Nephron progenitor cell (in vitro differentiated cells): ENCODE data around the gene TAOK1.
A peak's percentile ranks its signal among the peaks of the same experiment; 100 is the strongest.

ENCODE experiments used
- DNase-seq: peaks from one replicate; pipeline ENCODE4 v3.0.0; 2021
- H3K27ac Mint-ChIP-seq: 2 replicates; pipeline ENCODE4 v1.8.0; 2021; ENCODE audit warnings: mild to moderate bottlenecking, moderate library complexity, mixed read lengths
- H3K27me3 Mint-ChIP-seq: 2 replicates; pipeline ENCODE4 v1.8.0; 2021; ENCODE audit warnings: mild to moderate bottlenecking, low read depth, mixed read lengths; ENCODE audit not compliant: poor library complexity
- H3K36me3 Mint-ChIP-seq: 2 replicates; pipeline ENCODE4 v1.8.0; 2021; ENCODE audit warnings: low read depth, mixed read lengths
- H3K4me1 Mint-ChIP-seq: 2 replicates; pipeline ENCODE4 v1.8.0; 2021; ENCODE audit warnings: mixed read lengths
- H3K4me3 Mint-ChIP-seq: 2 replicates; pipeline ENCODE4 v1.8.0; 2021; ENCODE audit warnings: mild to moderate bottlenecking, moderate library complexity, mixed read lengths
- H3K9me3 Mint-ChIP-seq: 2 replicates; pipeline ENCODE4 v1.8.0; 2021; ENCODE audit warnings: mild to moderate bottlenecking, moderate library complexity, mixed read lengths
- TF ChIP-seq, protein P1 (sequence below): fragments of 200-600 bp; sonication (generic); IDR thresholded peaks from 2 replicates; pipeline ENCODE4 v1.5.0; 2021; ENCODE audit warnings: antibody characterized with exemption

Gene TAOK1

DNA sequence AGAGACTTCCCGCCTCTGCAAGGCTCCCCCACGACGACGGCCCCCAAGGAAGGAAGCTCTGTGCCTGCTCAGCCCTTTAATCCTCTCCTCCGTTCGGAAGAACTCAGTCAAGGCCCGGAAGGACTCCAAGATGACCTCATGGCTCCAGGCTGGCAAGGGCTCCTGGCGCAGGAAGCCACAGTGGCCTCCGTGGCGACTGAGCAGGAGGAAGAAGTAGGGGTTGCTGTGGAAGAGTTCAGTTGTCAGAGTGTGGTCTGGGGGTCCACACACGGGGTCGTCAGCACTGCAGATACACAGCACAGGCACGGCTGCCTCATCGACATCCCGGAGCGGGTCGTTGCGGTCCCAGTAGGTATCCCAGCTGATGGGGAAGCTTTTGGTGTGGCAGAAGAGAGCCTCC lies 172.5 kb downstream of the TAOK1 start:
- Mint-ChIP-seq H3K9me3 (no peaks in the 10 kb centered on the region), H3K27me3 (peaks cover 78% of the 10 kb centered on the region), H3K4me3 (no peak overlapping the region), H3K4me1 (peaks cover 29% of the 10 kb centered on the region), H3K36me3 (no peaks in the 10 kb centered on the region), H3K27ac (no peak overlapping the region)
- TF ChIP-seq, protein P1, sequence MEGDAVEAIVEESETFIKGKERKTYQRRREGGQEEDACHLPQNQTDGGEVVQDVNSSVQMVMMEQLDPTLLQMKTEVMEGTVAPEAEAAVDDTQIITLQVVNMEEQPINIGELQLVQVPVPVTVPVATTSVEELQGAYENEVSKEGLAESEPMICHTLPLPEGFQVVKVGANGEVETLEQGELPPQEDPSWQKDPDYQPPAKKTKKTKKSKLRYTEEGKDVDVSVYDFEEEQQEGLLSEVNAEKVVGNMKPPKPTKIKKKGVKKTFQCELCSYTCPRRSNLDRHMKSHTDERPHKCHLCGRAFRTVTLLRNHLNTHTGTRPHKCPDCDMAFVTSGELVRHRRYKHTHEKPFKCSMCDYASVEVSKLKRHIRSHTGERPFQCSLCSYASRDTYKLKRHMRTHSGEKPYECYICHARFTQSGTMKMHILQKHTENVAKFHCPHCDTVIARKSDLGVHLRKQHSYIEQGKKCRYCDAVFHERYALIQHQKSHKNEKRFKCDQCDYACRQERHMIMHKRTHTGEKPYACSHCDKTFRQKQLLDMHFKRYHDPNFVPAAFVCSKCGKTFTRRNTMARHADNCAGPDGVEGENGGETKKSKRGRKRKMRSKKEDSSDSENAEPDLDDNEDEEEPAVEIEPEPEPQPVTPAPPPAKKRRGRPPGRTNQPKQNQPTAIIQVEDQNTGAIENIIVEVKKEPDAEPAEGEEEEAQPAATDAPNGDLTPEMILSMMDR = no peak
- DNase-seq = no peak

DNA sequence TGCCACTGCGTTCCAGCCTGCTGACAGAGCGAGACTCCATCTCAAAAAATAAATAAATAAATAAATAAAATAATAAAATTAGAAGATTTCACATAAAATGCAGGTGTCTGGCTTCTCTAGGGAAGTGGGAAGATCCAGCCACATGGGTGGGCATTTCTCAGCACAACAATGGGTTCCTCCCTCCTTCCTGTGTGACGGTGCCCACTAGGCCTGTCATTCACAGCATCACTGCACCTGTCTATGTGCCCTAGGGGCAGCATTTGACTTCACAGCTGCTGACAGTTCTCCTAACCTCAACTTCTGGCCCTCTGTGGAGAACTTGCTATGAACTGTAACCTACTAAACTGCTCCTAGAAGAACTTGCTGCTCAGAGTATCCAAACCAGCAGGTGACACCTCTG lies 173.7 kb downstream of the TAOK1 start:
- TF ChIP-seq, protein P1 = no peak
- H3K4me1 Mint-ChIP-seq = peaks cover 33% of the 10 kb centered on the region
- no peak overlapping the region for H3K27ac Mint-ChIP-seq
- H3K27me3 Mint-ChIP-seq = peaks cover 80% of the 10 kb centered on the region
- H3K4me3 Mint-ChIP-seq = no peak overlapping the region
- no peak for DNase-seq
- H3K36me3 Mint-ChIP-seq = no peaks in the 10 kb centered on the region
- H3K9me3 Mint-ChIP-seq = no peaks in the 10 kb centered on the region

DNA sequence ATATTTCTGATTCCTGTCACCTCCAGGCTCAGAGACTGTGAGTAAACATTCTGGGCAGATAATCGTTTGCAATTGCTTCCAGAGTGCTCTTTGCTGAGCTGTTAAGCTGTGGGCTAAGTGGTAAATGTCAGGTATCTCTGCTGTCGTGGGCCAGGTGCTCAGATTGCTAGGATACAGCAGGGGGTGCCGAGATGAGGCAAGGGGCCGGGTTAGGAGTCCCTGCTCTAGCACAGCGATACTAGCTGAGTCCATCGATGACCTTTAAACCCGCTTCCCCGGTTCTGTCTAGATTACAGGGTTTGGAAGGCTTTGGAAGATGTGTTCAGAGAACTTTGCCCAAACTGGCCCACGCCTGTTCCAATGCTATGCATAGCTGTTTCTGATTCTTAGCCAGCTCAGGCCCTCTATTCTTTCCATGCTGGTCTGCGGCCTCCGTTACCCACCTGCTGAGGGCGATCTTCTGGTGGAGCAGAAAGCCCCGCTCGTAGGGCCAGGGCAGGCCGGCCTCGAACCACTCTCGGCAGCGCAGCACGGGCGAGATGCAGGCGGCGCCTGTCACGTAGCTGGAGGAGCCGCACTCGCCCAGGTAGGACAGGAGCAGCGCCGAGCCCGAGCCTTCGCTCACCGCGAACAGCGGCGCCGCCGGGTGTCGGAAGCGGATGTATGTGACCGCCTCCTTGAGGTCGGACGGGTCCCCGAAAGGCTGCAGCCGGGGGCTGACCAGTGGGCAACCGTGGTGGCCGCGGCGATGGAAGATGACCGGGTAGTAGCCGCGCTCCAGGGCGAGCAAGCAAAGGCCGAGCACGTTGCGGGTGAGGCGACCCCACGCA lies 175.7 kb downstream of the TAOK1 start:
- Mint-ChIP-seq H3K36me3 (peaks cover 4% of the 10 kb centered on the region), H3K4me1 (peaks cover 34% of the 10 kb centered on the region), H3K4me3 (peak overlapping the region; percentile 69), H3K27ac (no peak overlapping the region), H3K9me3 (no peaks in the 10 kb centered on the region), H3K27me3 (peaks cover 78% of the 10 kb centered on the region)
- DNase-seq = peak; percentile 47
- TF ChIP-seq, protein P1 = peak; percentile 12

DNA sequence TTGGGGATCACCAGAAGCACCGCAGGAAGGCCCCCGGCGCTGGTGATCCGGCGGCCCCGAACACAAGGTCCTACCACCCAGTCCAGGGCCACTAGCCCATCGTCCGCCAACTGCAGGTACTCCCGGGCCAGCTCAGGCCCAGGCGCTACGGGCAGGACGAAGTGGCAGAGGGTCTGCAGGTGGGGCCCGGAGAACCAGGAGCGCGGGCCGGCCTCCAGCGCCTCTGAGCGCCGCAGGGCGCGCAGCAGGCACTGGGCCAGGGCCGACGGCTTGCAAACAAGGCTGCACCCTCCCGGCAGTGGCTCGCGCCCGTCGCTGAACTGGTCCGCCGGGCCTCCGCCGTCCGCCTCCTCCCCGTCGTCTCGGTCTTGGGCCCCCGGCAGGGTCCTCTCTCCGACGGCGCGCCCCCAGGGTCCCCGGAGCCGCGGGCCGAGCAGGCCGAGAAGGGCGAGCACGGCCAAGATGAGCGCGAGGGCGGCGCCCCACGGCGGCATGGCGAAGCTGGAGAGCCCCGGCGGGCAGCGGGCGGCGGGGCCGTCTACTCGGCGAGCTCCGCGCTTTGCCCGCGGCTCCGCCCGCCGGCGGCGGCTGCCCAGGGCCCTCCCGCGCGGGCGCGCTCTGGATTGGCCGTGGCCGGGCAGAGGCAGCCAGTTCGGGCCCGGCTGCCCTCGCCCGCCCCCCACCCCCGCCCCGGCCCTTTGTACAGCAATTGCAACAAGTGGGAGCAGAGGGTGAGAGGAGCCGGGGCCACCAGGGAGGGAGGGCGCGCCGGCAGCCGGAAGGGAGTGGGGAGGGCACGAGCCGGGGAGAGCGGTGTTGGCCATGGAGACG lies 176.5 kb downstream of the TAOK1 start, which contains the start of gene ABHD15:
ABHD15 (minus strand) TSS at position 565 of the 831 bp plus-strand sequence; CDS start at position 494, 71 bp downstream.
- peak; percentile 72 for DNase-seq
- Mint-ChIP-seq H3K27me3 (peaks cover 73% of the 10 kb centered on the region), H3K4me3 (peak within 1 kb of the TSS; percentile 90), H3K9me3 (no peaks in the 10 kb centered on the region), H3K27ac (no peak within 1 kb of the TSS), H3K4me1 (peaks cover 37% of the 10 kb centered on the region), H3K36me3 (peaks cover 7% of the 10 kb centered on the region)
- TF ChIP-seq, protein P1 = no peak

DNA sequence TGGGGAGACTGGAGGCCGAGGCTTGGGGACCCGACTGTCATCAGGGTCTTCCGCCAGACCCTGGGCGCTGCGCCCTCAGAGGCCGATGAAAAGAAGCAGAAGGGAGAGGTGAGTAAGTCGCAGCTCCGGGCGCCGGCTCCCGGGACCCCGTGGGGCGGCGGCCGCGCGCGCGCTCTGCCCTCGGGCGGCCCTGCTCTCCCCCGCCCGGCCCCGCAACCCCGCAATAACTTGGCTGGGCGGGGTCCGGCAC lies 177.1 kb downstream of the TAOK1 start:
- no peak overlapping the region for H3K27ac Mint-ChIP-seq
- H3K9me3 Mint-ChIP-seq = no peaks in the 10 kb centered on the region
- H3K4me3 Mint-ChIP-seq = peak overlapping the region; percentile 72

More for the DNA sequence above, 177.1 kb downstream of the TAOK1 start:
- H3K27me3 Mint-ChIP-seq = peaks cover 68% of the 10 kb centered on the region
- TF ChIP-seq, protein P1 = no peak
- peaks cover 31% of the 10 kb centered on the region for H3K4me1 Mint-ChIP-seq
- peaks cover 7% of the 10 kb centered on the region for H3K36me3 Mint-ChIP-seq
- no peak for DNase-seq
